HCT116 (cell line): ENCODE data around the gene NLGN4Y. TPM values are rescaled to one million over a fixed set of nuclear protein-coding genes. Genes with fewer than 3 reads are reported as not detected.

ENCODE experiments used
- ATAC-seq: fragments of 200-7000 bp; cut with Tn5 transposase; 2 replicates; pipeline ENCODE4 v1.9.1; 2020; ENCODE audit warnings: mild to moderate bottlenecking, moderate library complexity
- BruUV-seq: library from RNA; stranded (reverse); fragments of 400-500 nt; replicated peaks from 2 replicates; lab custom pipeline; 2021; lab: Mats Ljungman, UMichigan
- CTCF ChIA-PET: fragments of 300-600 bp; sonication (Branson Sonifier 250); formaldehyde crosslinking; loops from one replicate; lab custom pipeline; 2021; ENCODE audit warnings: antibody characterized with exemption; lab: Charles Lee
- POLR2A ChIA-PET: fragments of 300-600, 350-600 bp; sonication (Branson Sonifier 250); formaldehyde crosslinking; loops from one replicate; lab custom pipeline; 2021; ENCODE audit warnings: antibody characterized with exemption; lab: Charles Lee
- RAD21 ChIA-PET, 2 experiments: fragments of 300-600 bp; sonication (Branson Sonifier 250); formaldehyde crosslinking; loops; one replicate each; lab custom pipeline; 2023; ENCODE audit warnings: low total read pairs in 2 of 2; ENCODE audit not compliant: uncharacterized antibody in 2 of 2, unreplicated experiment in 2 of 2, low non-redundant PET in 1 of 2; lab: Charles Lee
- DNase-seq: peaks from one replicate; pipeline ENCODE4 v3.0.0-alpha.2; 2010; ENCODE audit warnings: low read depth, low spot score
- H2AFZ ChIP-seq: fragments of 200-600 bp; shearing (Covaris generic), sonication (generic); 2 replicates; pipeline ENCODE4 v1.6.1; 2017; ENCODE audit warnings: low read depth, mixed run types, mixed read lengths, antibody characterized with exemption, low read length; ENCODE audit not compliant: poor library complexity, severe bottlenecking
- H3K27ac ChIP-seq: 2 replicates; pipeline ENCODE4 v1.5.1; 2012; ENCODE audit warnings: low read depth, low read length
- H3K27me3 ChIP-seq: fragments of 200-600 bp; sonication (generic); 2 replicates; pipeline ENCODE4 v1.6.1; 2016; ENCODE audit warnings: mixed run types, low read length, mixed read lengths; ENCODE audit not compliant: insufficient read depth
- H3K36me3 ChIP-seq, 2 experiments: fragments of 200-500 bp in 1 of 2; fragments of 200-600 bp in 1 of 2; sonication (Bioruptor generic) in 1 of 2; sonication (generic) in 1 of 2; 2 replicates each; pipeline versions ENCODE4 v1.5.1 to v1.6.1; 2014 to 2016; ENCODE audit warnings: low read length in 2 of 2, inconsistent platforms in 1 of 2, mixed read lengths in 1 of 2, mixed run types in 1 of 2; ENCODE audit not compliant: insufficient read depth in 2 of 2, control insufficient read depth in 1 of 2
- H3K4me1 ChIP-seq, 2 experiments: fragments of 200-600 bp in 1 of 2; sonication (generic) in 1 of 2; 2 replicates each; pipeline versions ENCODE4 v1.5.1 to v1.6.1; 2012 to 2017; ENCODE audit warnings: low read length in 2 of 2, inconsistent platforms in 1 of 2, mild to moderate bottlenecking in 1 of 2, mixed read lengths in 1 of 2, mixed run types in 1 of 2, moderate library complexity in 1 of 2; ENCODE audit not compliant: insufficient read depth in 2 of 2, control insufficient read depth in 1 of 2
- H3K4me2 ChIP-seq: fragments of 200-600 bp; sonication (generic); 2 replicates; pipeline ENCODE4 v1.6.1; 2017; ENCODE audit warnings: mixed run types, low read length, mixed read lengths
- H3K4me3 ChIP-seq, 2 experiments: fragments of 200-600 bp in 1 of 2; sonication (generic) in 1 of 2; replicated peaks in 1 of 2; 2 replicates each; pipeline ENCODE4 v1.5.1; 2011 to 2016; ENCODE audit warnings: low read length in 2 of 2, control low read depth in 1 of 2, low read depth in 1 of 2, mild to moderate bottlenecking in 1 of 2, mixed read lengths in 1 of 2, mixed run types in 1 of 2
- H3K79me2 ChIP-seq: fragments of 200-600 bp; sonication (generic); 2 replicates; pipeline ENCODE4 v1.6.1; 2017; ENCODE audit warnings: mild to moderate bottlenecking, mixed run types, low read length, moderate library complexity, mixed read lengths; ENCODE audit not compliant: insufficient read depth
- H3K9ac ChIP-seq: fragments of 200-600 bp; sonication (generic); 2 replicates; pipeline ENCODE4 v1.6.1; 2016; ENCODE audit warnings: low read length, mixed read lengths
- H3K9me2 ChIP-seq: fragments of 200-600 bp; sonication (generic), shearing (Covaris generic); 2 replicates; pipeline ENCODE4 v1.6.1; 2017; ENCODE audit warnings: mixed run types, mild to moderate bottlenecking, moderate library complexity; ENCODE audit not compliant: insufficient read depth
- H3K9me3 ChIP-seq, 2 experiments: fragments of 200-500 bp in 1 of 2; fragments of 200-600 bp in 1 of 2; sonication (Bioruptor generic) in 1 of 2; sonication (generic) in 1 of 2; 2 replicates each; pipeline ENCODE4 v1.6.1; 2014 to 2017; ENCODE audit warnings: low read length in 2 of 2, mixed read lengths in 2 of 2, inconsistent platforms in 1 of 2, low read depth in 1 of 2, mild to moderate bottlenecking in 1 of 2, mixed run types in 1 of 2, moderate library complexity in 1 of 2; ENCODE audit not compliant: control insufficient read depth in 1 of 2, insufficient read depth in 1 of 2
- H4K20me1 ChIP-seq: fragments of 200-600 bp; sonication (generic), shearing (Covaris generic); 2 replicates; pipeline ENCODE4 v1.6.1; 2017; ENCODE audit warnings: mixed run types, mild to moderate bottlenecking, moderate library complexity; ENCODE audit not compliant: insufficient read depth
- SIN3A ChIP-seq: IDR thresholded peaks from 2 replicates; pipeline ENCODE4 v1.6.1; 2012; ENCODE audit warnings: low read depth
- TCF7L2 ChIP-seq: IDR thresholded peaks from 2 replicates; pipeline ENCODE4 v1.7.0; 2011; ENCODE audit warnings: borderline replicate concordance, inconsistent platforms; ENCODE audit not compliant: insufficient read depth, insufficient read length; ENCODE audit errors: extremely low read depth
- intact Hi-C: fragments of 100-400 bp; cut with micrococcal nuclease; formaldehyde crosslinking; loops from 2 replicates; pipeline ENCODE4 v1.10.0; 2022
- total RNA-seq: library from RNA; stranded (reverse); gene quantifications from one replicate; pipeline ENCODE4 v1.2.1, GENCODE V29; 2021; ENCODE audit not compliant: unreplicated experiment
- TF ChIP-seq, protein P1 (sequence below), 3 experiments: fragments of 200-600 bp in 1 of 3; sonication (generic) in 1 of 3; IDR thresholded peaks in 2 of 3; conservative IDR thresholded peaks in 1 of 3; 2 replicates each; pipeline ENCODE4 v1.5.1; 2012 to 2017; ENCODE audit warnings: low read depth in 2 of 3, low read length in 2 of 3, antibody characterized with exemption in 1 of 3, borderline replicate concordance in 1 of 3, control low read depth in 1 of 3, mild to moderate bottlenecking in 1 of 3, mixed read lengths in 1 of 3, mixed run types in 1 of 3, moderate library complexity in 1 of 3; ENCODE audit not compliant: insufficient read depth in 1 of 3

The NLGN4Y gene
- total RNA-seq, 1 experiment from 2014 or later, result 0.22 TPM

DNA sequence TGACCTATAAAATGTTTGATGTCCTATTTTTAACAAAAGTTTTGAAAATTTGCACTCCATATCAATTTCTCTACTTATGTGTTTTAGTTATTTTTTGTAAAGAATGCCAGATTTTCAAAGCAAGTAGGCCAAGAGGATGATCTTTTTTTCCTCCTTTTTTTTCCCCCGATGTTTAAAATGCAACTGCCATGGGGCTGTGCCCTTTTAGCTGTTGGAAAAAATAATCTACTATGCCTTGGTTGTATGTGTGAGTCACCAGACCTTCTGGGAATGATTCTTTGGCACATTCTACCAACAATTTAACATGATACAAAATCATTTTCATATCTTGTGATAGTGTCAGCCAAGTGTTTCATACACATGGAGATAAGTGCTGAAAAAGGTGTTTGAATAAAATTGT, 217.3 kb downstream of the NLGN4Y start:
- Histone ChIP-seq H3K9ac (no peak overlapping the region), H3K79me2 (no peaks in the 10 kb centered on the region), H3K4me1 (no peaks in the 10 kb centered on the region), H3K4me3 (no peak overlapping the region), H3K4me2 (no peak overlapping the region), H3K9me2 (no peaks in the 10 kb centered on the region), H4K20me1 (no peaks in the 10 kb centered on the region), H2AFZ (no peak overlapping the region), H3K27me3 (no peaks in the 10 kb centered on the region), H3K27ac (no peak overlapping the region), H3K36me3 (no peaks in the 10 kb centered on the region), H3K9me3 (no peaks in the 10 kb centered on the region)
- no peak for TF ChIP-seq TCF7L2
- no peak for TF ChIP-seq SIN3A
- RAD21 ChIA-PET, result no interaction called here
- DNase-seq (no peak), ATAC-seq (no peak)
- intact Hi-C loops, result no loop called here
- POLR2A ChIA-PET, result no interaction called here
- CTCF ChIA-PET, result no interaction called here
- no TSS peak for BruUV-seq

DNA sequence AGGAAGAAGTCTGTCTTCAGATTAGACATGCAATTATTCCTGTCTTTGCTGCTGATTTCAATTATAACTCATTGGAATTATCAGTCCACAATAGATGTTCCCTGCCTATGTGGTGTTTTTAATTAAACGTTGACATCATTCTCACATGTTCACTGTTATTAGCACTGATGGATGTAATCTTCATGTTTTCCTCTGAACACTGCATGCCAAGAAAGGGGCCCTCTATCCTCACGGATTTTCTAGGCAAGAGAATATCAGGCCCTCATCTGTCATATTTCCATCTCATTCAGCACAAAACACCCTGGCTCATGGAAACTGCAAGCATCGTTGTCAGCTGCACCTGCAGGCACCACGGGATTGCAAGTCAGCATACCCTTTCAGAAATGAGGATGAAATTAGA, 224.0 kb downstream of the NLGN4Y start:
- Histone ChIP-seq H3K9me2 (no peaks in the 10 kb centered on the region), H3K9me3 (no peaks in the 10 kb centered on the region), H3K4me2 (no peak overlapping the region), H3K79me2 (no peaks in the 10 kb centered on the region), H2AFZ (no peak overlapping the region), H3K27me3 (no peaks in the 10 kb centered on the region), H3K36me3 (no peaks in the 10 kb centered on the region), H3K4me3 (no peak overlapping the region), H4K20me1 (no peaks in the 10 kb centered on the region), H3K27ac (no peak overlapping the region), H3K9ac (no peak overlapping the region), H3K4me1 (no peaks in the 10 kb centered on the region)
- ATAC-seq, result no peak
- POLR2A ChIA-PET, result no interaction called here
- intact Hi-C loops, result no loop called here
- CTCF ChIA-PET, result no interaction called here
- RAD21 ChIA-PET, result no interaction called here
- no peak for DNase-seq
- no TSS peak for BruUV-seq
- TF ChIP-seq, protein P1, sequence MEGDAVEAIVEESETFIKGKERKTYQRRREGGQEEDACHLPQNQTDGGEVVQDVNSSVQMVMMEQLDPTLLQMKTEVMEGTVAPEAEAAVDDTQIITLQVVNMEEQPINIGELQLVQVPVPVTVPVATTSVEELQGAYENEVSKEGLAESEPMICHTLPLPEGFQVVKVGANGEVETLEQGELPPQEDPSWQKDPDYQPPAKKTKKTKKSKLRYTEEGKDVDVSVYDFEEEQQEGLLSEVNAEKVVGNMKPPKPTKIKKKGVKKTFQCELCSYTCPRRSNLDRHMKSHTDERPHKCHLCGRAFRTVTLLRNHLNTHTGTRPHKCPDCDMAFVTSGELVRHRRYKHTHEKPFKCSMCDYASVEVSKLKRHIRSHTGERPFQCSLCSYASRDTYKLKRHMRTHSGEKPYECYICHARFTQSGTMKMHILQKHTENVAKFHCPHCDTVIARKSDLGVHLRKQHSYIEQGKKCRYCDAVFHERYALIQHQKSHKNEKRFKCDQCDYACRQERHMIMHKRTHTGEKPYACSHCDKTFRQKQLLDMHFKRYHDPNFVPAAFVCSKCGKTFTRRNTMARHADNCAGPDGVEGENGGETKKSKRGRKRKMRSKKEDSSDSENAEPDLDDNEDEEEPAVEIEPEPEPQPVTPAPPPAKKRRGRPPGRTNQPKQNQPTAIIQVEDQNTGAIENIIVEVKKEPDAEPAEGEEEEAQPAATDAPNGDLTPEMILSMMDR (IDR thresholded peaks at IDR 0.05 in 2 of 3, conservative IDR thresholded peaks at IDR 0.05 in 1 of 3; ENCODE audit: borderline replicate concordance in 1 of 3, insufficient read depth in 1 of 3, low read depth in 2 of 3, low read length in 2 of 3), result no peak
